Gastrocnemius medialis (tissue), 4 donors: Measurements from ENCODE around the gene RBCK1. TPM values are rescaled to one million over a fixed set of nuclear protein-coding genes. Genes with fewer than 3 reads are reported as not detected.

ENCODE experiments used
- ATAC-seq, 2 donors: fragments of 150-250 bp; one replicate each; pipeline ENCODE4 v1.9.1; 2016
- DNase-seq, 2 donors: peaks; one replicate each; pipeline ENCODE4 v3.0.0-alpha.2; 2019
- H3K27ac ChIP-seq, 4 donors: fragments of 200-600 bp; sonication (generic); 1 replicate in 1 of 4; 2 replicates in 3 of 4; pipeline ENCODE4 v1.5.1; 2016 to 2018; ENCODE audit warnings: mild to moderate bottlenecking in 2 of 4, moderate library complexity in 1 of 4
- H3K27me3 ChIP-seq, 3 donors: fragments of 200-600 bp; sonication (generic) in 2 of 3; 1 replicate in 1 of 3; 2 replicates in 2 of 3; pipeline versions ENCODE4 v1.5.1 to v1.6.0; 2016 to 2019; ENCODE audit warnings: mild to moderate bottlenecking in 1 of 3, moderate library complexity in 1 of 3
- H3K36me3 ChIP-seq, 2 donors: fragments of 200-600 bp; sonication (generic) in 1 of 2; one replicate each; pipeline ENCODE4 v1.5.1; 2017 to 2018
- H3K4me1 ChIP-seq, 2 donors: fragments of 200-600 bp; sonication (generic) in 1 of 2; one replicate each; pipeline ENCODE4 v1.5.1; 2016 to 2017; ENCODE audit warnings: mild to moderate bottlenecking in 2 of 2
- H3K4me3 ChIP-seq, 4 donors: fragments of 200-600 bp; sonication (generic) in 3 of 4; 1 replicate in 1 of 4; 2 replicates in 3 of 4; pipeline ENCODE4 v1.5.1; 2016 to 2019; ENCODE audit warnings: mild to moderate bottlenecking in 2 of 4
- H3K9me3 ChIP-seq, 3 donors: fragments of 200-600 bp; sonication (generic) in 2 of 3; 1 replicate in 1 of 3; 2 replicates in 2 of 3; pipeline ENCODE4 v1.5.1; 2016 to 2019
- CTCF ChIP-seq, 5 experiments: fragments of 450-650 bp in 3 of 5; fragments of 200-600 bp in 2 of 5; sonication (generic) in 2 of 5; IDR thresholded peaks in 4 of 5; conservative IDR thresholded peaks in 1 of 5; 1 replicate in 4 of 5; 2 replicates in 1 of 5; pipeline ENCODE4 v1.5.1; 2016 to 2019; ENCODE audit warnings: antibody characterized with exemption in 5 of 5, mild to moderate bottlenecking in 3 of 5, moderate library complexity in 3 of 5
- POLR2A ChIP-seq, 2 donors: fragments of 450-650 bp; IDR thresholded peaks; one replicate each; pipeline ENCODE4 v1.6.1; 2017; ENCODE audit warnings: antibody characterized with exemption in 2 of 2, mild to moderate bottlenecking in 2 of 2, moderate library complexity in 2 of 2
- in situ Hi-C, 4 donors: fragments of 200-750 bp; cut with MboI; loops; one replicate each; pipeline versions ENCODE4 v1.15.0 to v1.8.0; 2017; ENCODE audit warnings: low sequenced_read_pairs in 4 of 4
- intact Hi-C: fragments of 100-400 bp; cut with DNase I; formaldehyde crosslinking; loops from one replicate; pipeline ENCODE4 v1.15.1; 2023; ENCODE audit warnings: low total_unique reads
- total RNA-seq, 4 donors: library from RNA; depleted of rRNA; stranded (reverse); fragments of >200 nt; gene quantifications; one replicate each; pipeline versions ENCODE4 v1.1.0 to v1.2.3, GENCODE V29; 2016

Gene RBCK1
- total RNA-seq, 4 donors from 2014 or later: 38.6 to 76.5 (median 62.6) TPM

GRCh38 chr20:415820-416322 is 7.8 kb downstream of the RBCK1 start:
- peak; percentile 28 to 75 for DNase-seq
- TF ChIP-seq POLR2A (IDR thresholded peaks at IDR 0.05): no peak
- no peak for TF ChIP-seq CTCF (IDR thresholded peaks at IDR 0.05 in 4 of 5, conservative IDR thresholded peaks at IDR 0.05 in 1 of 5)
- peak overlapping the region; percentile 15 to 77 (median 48) for H3K27ac ChIP-seq
- intact Hi-C loops: no loop called here
- H3K4me1 ChIP-seq: peaks cover 3 to 19% of the 10 kb centered on the region in 2 donors
- peaks cover 0 to 24% of the 10 kb centered on the region in 2 donors for H3K36me3 ChIP-seq
- peak; percentile 83 to 90 for ATAC-seq
- no peak overlapping the region for H3K4me3 ChIP-seq
- in situ Hi-C loops: loop anchor here in 1 of 4 donors (10.0 kb wide), 1 partner anchor 59 kb away; no protein-coding TSS in a partner anchor
- no peaks in the 10 kb centered on the region for H3K9me3 ChIP-seq
- H3K27me3 ChIP-seq: no peaks in the 10 kb centered on the region

- Histone ChIP-seq H3K36me3 (peaks cover 0 to 37% of the 10 kb centered on the region in 2 donors), H3K4me1 (peaks cover 3 to 19% of the 10 kb centered on the region in 2 donors), H3K27me3 (no peaks in the 10 kb centered on the region), H3K4me3 (no peak overlapping the region), H3K27ac (no peak overlapping the region), H3K9me3 (no peaks in the 10 kb centered on the region)
- TF ChIP-seq CTCF (IDR thresholded peaks at IDR 0.05 in 4 of 5, conservative IDR thresholded peaks at IDR 0.05 in 1 of 5) (no peak), POLR2A (IDR thresholded peaks at IDR 0.05) (no peak)
- in situ Hi-C loops: loop anchor here in 1 of 4 donors (10.0 kb wide), 1 partner anchor 58 kb away; no protein-coding TSS in a partner anchor
- ATAC-seq (no peak), DNase-seq (no peak)
- intact Hi-C loops: no loop called here
Measured at GRCh38 chr20:416950-417800, 9.1 kb downstream of the RBCK1 start.

- intact Hi-C loops (no loop called here), in situ Hi-C loops (loop anchor here in 1 of 4 donors (10.0 kb wide), 1 partner anchor 57 kb away; no protein-coding TSS in a partner anchor)
- ATAC-seq: no peak
- no peak overlapping the region for H3K27ac ChIP-seq
- H3K27me3 ChIP-seq: no peaks in the 10 kb centered on the region
- H3K4me3 ChIP-seq: no peak overlapping the region
- no peaks in the 10 kb centered on the region for H3K9me3 ChIP-seq
- TF ChIP-seq POLR2A (IDR thresholded peaks at IDR 0.05) (no peak), CTCF (IDR thresholded peaks at IDR 0.05 in 4 of 5, conservative IDR thresholded peaks at IDR 0.05 in 1 of 5) (no peak)
- no peak for DNase-seq
- peaks cover 0 to 36% of the 10 kb centered on the region in 2 donors for H3K36me3 ChIP-seq
- peaks cover 3 to 19% of the 10 kb centered on the region in 2 donors for H3K4me1 ChIP-seq
Measured at GRCh38 chr20:417801-418342, 9.8 kb downstream of the RBCK1 start.

- Histone ChIP-seq H3K4me1 (peaks cover 3 to 19% of the 10 kb centered on the region in 2 donors), H3K36me3 (peaks cover 0 to 42% of the 10 kb centered on the region in 2 donors), H3K4me3 (no peak overlapping the region), H3K27ac (no peak overlapping the region), H3K9me3 (no peaks in the 10 kb centered on the region), H3K27me3 (no peaks in the 10 kb centered on the region)
- DNase-seq (no peak), ATAC-seq (no peak)
- in situ Hi-C loops (loop anchor here in 1 of 4 donors (10.0 kb wide), 1 partner anchor 56 kb away; no protein-coding TSS in a partner anchor), intact Hi-C loops (no loop called here)
- TF ChIP-seq POLR2A (IDR thresholded peaks at IDR 0.05) (no peak), CTCF (IDR thresholded peaks at IDR 0.05 in 4 of 5, conservative IDR thresholded peaks at IDR 0.05 in 1 of 5) (no peak)
Measured at GRCh38 chr20:418858-419365, 10.8 kb downstream of the RBCK1 start.
